Activated T-helper 2 cell treated with anti-CD3 and anti-CD28 coated beads, Interferon-gamma antibody, Interleukin-2, Interleukin-4, amounts not matched to agents 10 μg/mL and 5 μg/mL and 100 μg/mL, durations not matched to agents 14 hours and 24 hours and 36 hours (primary cell): ENCODE results near the gene LRRC8D. TPM values are rescaled to one million over a fixed set of nuclear protein-coding genes. Genes with fewer than 3 reads are reported as not detected.
A peak's percentile ranks its signal among the peaks of the same experiment; 100 is the strongest.

ENCODE experiments used
- DNase-seq: peaks from one replicate; pipeline ENCODE4 v3.0.0; 2021; ENCODE audit warnings: low spot score
- H3K27ac Mint-ChIP-seq: one replicate; pipeline ENCODE4 v1.8.0; 2021; ENCODE audit warnings: mixed read lengths
- H3K27me3 Mint-ChIP-seq: one replicate; pipeline ENCODE4 v1.8.0; 2021; ENCODE audit warnings: low read depth, mixed read lengths
- H3K36me3 Mint-ChIP-seq: one replicate; pipeline ENCODE4 v1.8.0; 2021; ENCODE audit warnings: low read depth, mixed read lengths
- H3K4me1 Mint-ChIP-seq: one replicate; pipeline ENCODE4 v1.8.0; 2021; ENCODE audit warnings: low read depth, mixed read lengths
- H3K4me3 Mint-ChIP-seq: one replicate; pipeline ENCODE4 v1.8.0; 2021; ENCODE audit warnings: low read depth, mild to moderate bottlenecking, moderate library complexity, mixed read lengths
- H3K9me3 Mint-ChIP-seq: one replicate; pipeline ENCODE4 v1.8.0; 2021; ENCODE audit warnings: mixed read lengths
- intact Hi-C: fragments of 100-400 bp; cut with micrococcal nuclease; formaldehyde crosslinking; loops from one replicate; pipeline ENCODE4 v1.15.1; 2023
- total RNA-seq: library from RNA; stranded (reverse); gene quantifications from 2 replicates; pipeline ENCODE4 v1.2.3, GENCODE V29; 2022

Gene LRRC8D
- total RNA-seq, 1 donor from 2014 or later = 28.6 TPM

- Mint-ChIP-seq H3K4me3 (no peak overlapping the region), H3K9me3 (no peaks in the 10 kb centered on the region), H3K27me3 (peaks cover 3% of the 10 kb centered on the region), H3K4me1 (peaks cover 9% of the 10 kb centered on the region), H3K36me3 (peaks cover 14% of the 10 kb centered on the region), H3K27ac (no peak overlapping the region)
- DNase-seq = no peak
- intact Hi-C loops = no loop called here
Measured at GRCh38 chr1:89827902-89828301, 7.1 kb downstream of the LRRC8D start.

- H3K4me1 Mint-ChIP-seq = peaks cover 4% of the 10 kb centered on the region
- H3K27me3 Mint-ChIP-seq = no peaks in the 10 kb centered on the region
- DNase-seq = no peak
- H3K9me3 Mint-ChIP-seq = no peaks in the 10 kb centered on the region
- H3K27ac Mint-ChIP-seq = no peak overlapping the region
- intact Hi-C loops = no loop called here
- H3K4me3 Mint-ChIP-seq = no peak overlapping the region
- peaks cover 14% of the 10 kb centered on the region for H3K36me3 Mint-ChIP-seq
Measured at GRCh38 chr1:89829186-89829585, 8.4 kb downstream of the LRRC8D start.

- peaks cover 3% of the 10 kb centered on the region for H3K27me3 Mint-ChIP-seq
- no peak overlapping the region for H3K4me3 Mint-ChIP-seq
- intact Hi-C loops = no loop called here
- H3K27ac Mint-ChIP-seq = no peak overlapping the region
- peaks cover 14% of the 10 kb centered on the region for H3K4me1 Mint-ChIP-seq
- no peaks in the 10 kb centered on the region for H3K9me3 Mint-ChIP-seq
- no peak for DNase-seq
- H3K36me3 Mint-ChIP-seq = peaks cover 3% of the 10 kb centered on the region
Measured at GRCh38 chr1:89831462-89832120, 10.8 kb downstream of the LRRC8D start.

- Mint-ChIP-seq H3K4me1 (peaks cover 17% of the 10 kb centered on the region), H3K9me3 (no peaks in the 10 kb centered on the region), H3K27ac (no peak overlapping the region), H3K27me3 (peaks cover 4% of the 10 kb centered on the region), H3K4me3 (no peak overlapping the region), H3K36me3 (peaks cover 1% of the 10 kb centered on the region)
- DNase-seq = no peak
- intact Hi-C loops = no loop called here
Measured at GRCh38 chr1:89832496-89833127, 11.8 kb downstream of the LRRC8D start.

GRCh38 chr1:89833183-89834082, 12.6 kb downstream of the LRRC8D start:
- DNase-seq = no peak
- H3K27me3 Mint-ChIP-seq = peaks cover 4% of the 10 kb centered on the region
- H3K9me3 Mint-ChIP-seq = no peaks in the 10 kb centered on the region
- no peak overlapping the region for H3K27ac Mint-ChIP-seq
- H3K4me3 Mint-ChIP-seq = no peak overlapping the region
- H3K36me3 Mint-ChIP-seq = no peaks in the 10 kb centered on the region
- intact Hi-C loops = no loop called here
- H3K4me1 Mint-ChIP-seq = peaks cover 19% of the 10 kb centered on the region

GRCh38 chr1:89834083-89834704, 13.4 kb downstream of the LRRC8D start:
- intact Hi-C loops = no loop called here
- H3K27ac Mint-ChIP-seq = no peak overlapping the region

GRCh38 chr1:89836252-89837035, 15.6 kb downstream of the LRRC8D start:
- Mint-ChIP-seq H3K36me3 (no peaks in the 10 kb centered on the region), H3K27me3 (peaks cover 4% of the 10 kb centered on the region), H3K27ac (no peak overlapping the region), H3K4me1 (peaks cover 37% of the 10 kb centered on the region), H3K4me3 (no peak overlapping the region), H3K9me3 (no peaks in the 10 kb centered on the region)
- no peak for DNase-seq
- intact Hi-C loops = no loop called here

More at GRCh38 chr1:89834083-89834704, 13.4 kb downstream of the LRRC8D start:
- H3K4me1 Mint-ChIP-seq = peaks cover 22% of the 10 kb centered on the region
- H3K36me3 Mint-ChIP-seq = no peaks in the 10 kb centered on the region
- H3K9me3 Mint-ChIP-seq = no peaks in the 10 kb centered on the region
- no peak for DNase-seq
- H3K4me3 Mint-ChIP-seq = no peak overlapping the region
- H3K27me3 Mint-ChIP-seq = peaks cover 4% of the 10 kb centered on the region

- no peaks in the 10 kb centered on the region for H3K9me3 Mint-ChIP-seq
- no peaks in the 10 kb centered on the region for H3K36me3 Mint-ChIP-seq
- no peak overlapping the region for H3K27ac Mint-ChIP-seq
- H3K4me1 Mint-ChIP-seq = peaks cover 36% of the 10 kb centered on the region
- peaks cover 4% of the 10 kb centered on the region for H3K27me3 Mint-ChIP-seq
- no peak for DNase-seq
- H3K4me3 Mint-ChIP-seq = no peak overlapping the region
- intact Hi-C loops = no loop called here
Measured at GRCh38 chr1:89837036-89837481, 16.2 kb downstream of the LRRC8D start.

GRCh38 chr1:89837510-89837909, 16.7 kb downstream of the LRRC8D start:
- H3K36me3 Mint-ChIP-seq = no peaks in the 10 kb centered on the region
- no peak overlapping the region for H3K4me3 Mint-ChIP-seq
- peaks cover 4% of the 10 kb centered on the region for H3K27me3 Mint-ChIP-seq

GRCh38 chr1:89839516-89839915, 18.7 kb downstream of the LRRC8D start:
- DNase-seq = no peak
- Mint-ChIP-seq H3K27ac (no peak overlapping the region), H3K9me3 (no peaks in the 10 kb centered on the region), H3K36me3 (peaks cover 5% of the 10 kb centered on the region), H3K27me3 (peaks cover 3% of the 10 kb centered on the region), H3K4me3 (no peak overlapping the region), H3K4me1 (peaks cover 49% of the 10 kb centered on the region)
- intact Hi-C loops = loop anchor here (1.0 kb wide), 1 partner anchor 16 kb away; no protein-coding TSS in a partner anchor

More at GRCh38 chr1:89837510-89837909, 16.7 kb downstream of the LRRC8D start:
- no peak overlapping the region for H3K27ac Mint-ChIP-seq
- DNase-seq = no peak
- H3K9me3 Mint-ChIP-seq = no peaks in the 10 kb centered on the region
- intact Hi-C loops = no loop called here
- peaks cover 40% of the 10 kb centered on the region for H3K4me1 Mint-ChIP-seq

GRCh38 chr1:89841507-89841906, 20.7 kb downstream of the LRRC8D start:
- Mint-ChIP-seq H3K4me3 (no peak overlapping the region), H3K4me1 (peaks cover 58% of the 10 kb centered on the region), H3K36me3 (peaks cover 24% of the 10 kb centered on the region), H3K27me3 (peaks cover 1% of the 10 kb centered on the region), H3K27ac (peak overlapping the region; percentile 11), H3K9me3 (no peaks in the 10 kb centered on the region)
- DNase-seq = no peak
- intact Hi-C loops = loop anchor here (5.0 kb wide), 3 partner anchors 109 to 209 kb away; partner anchors contain the start of gene LRRC8C
